OCI-LY3 (cell line): ENCODE results near the gene LAMA3.

Experiments used
- CTCF ChIP-seq: fragments of 200-600, 300-600 bp; sonication (generic); IDR thresholded peaks from 2 replicates; pipeline ENCODE4 v1.5.1; 2014; ENCODE audit warnings: antibody characterized with exemption, low read length, low read depth
- EZH2phosphoT487 ChIP-seq: fragments of 200-600 bp; shearing (Covaris generic); IDR thresholded peaks from 2 replicates; pipeline ENCODE4 v1.6.1; 2018; ENCODE audit warnings: antibody characterized with exemption, mixed run types, low read depth

DNA sequence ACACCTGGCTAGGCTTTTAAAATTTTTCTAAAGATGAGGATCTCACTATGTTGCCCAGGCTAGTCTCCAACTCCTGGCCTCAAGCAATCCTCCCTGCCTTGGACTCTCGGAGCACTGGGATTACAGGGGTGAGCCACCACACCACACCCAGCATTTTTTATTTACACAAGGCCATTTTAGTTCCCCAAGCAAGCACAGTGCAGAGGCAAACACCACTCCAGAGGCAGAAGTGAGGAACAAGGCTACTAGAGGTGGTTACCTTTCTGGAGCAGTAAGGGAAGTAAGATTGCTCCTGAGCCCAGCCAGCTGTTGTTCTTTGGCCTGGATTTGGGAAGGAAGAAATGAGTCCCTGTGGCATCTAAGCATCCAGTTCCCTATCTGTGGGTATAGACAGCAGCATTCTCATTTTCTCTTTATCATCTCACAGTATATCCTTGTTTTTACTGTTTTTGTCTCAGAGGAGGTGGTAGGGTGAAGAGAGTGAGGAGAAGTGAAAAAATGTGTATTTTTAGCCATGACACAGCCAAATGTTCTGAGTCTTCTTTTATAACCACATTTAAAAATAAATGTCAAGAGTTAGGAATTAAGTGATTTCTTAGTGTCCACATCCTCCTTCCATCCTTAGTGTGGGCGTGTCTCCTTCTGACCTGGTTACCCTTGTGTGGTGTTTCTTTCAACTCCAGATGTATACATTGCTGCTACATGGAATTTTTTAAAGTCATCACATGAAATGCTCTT is 314.8 kb downstream of the LAMA3 start:
- TF ChIP-seq CTCF, result no peak
- no peak for TF ChIP-seq EZH2phosphoT487
